ENCODE measurements around the gene ZNF821.

Gene ZNF821

DNA sequence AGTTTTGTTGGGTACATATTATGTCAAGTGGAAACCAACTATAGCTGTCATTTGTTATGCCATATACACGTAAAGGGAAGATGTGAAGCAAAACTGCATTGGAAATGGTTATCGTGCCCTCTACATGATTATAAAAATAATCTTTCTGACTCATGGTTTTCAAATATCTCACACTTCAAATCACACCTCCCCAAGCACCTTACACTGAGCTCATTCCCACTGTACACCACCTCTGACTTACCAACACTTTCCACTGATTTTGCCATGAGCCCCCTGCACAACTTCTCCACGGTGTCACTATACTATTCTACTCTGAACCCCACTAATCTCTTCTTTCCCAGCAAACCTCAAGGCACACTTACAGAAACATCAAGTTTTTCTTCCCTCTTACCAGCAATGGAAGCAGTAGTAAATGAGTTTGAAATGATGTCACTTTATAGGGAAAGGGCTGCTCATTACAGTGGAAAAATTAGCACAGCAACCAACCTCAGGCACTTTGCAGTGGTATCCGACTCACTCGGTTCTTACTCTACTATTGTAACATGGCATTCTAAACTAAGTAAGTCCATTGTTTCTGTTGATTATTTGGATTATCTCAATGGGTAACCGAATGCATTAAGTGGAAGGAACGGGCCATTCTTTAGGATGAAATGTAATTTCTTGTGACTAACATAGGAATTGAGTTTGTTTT lies 18.7 kb downstream of the ZNF821 start:
- no peak for TF ChIP-seq POLR2AphosphoS5 (IDR thresholded peaks at IDR 0.05; ENCODE audit: low read depth, low read length)
- no peak for TF ChIP-seq FOXP2 (optimal IDR thresholded peaks at IDR 0.05; ENCODE audit: borderline replicate concordance, extremely low read depth, extremely low read length, insufficient read depth)
- TF ChIP-seq SIN3A (IDR thresholded peaks at IDR 0.05; ENCODE audit: borderline replicate concordance, insufficient read depth, low read length): no peak

DNA sequence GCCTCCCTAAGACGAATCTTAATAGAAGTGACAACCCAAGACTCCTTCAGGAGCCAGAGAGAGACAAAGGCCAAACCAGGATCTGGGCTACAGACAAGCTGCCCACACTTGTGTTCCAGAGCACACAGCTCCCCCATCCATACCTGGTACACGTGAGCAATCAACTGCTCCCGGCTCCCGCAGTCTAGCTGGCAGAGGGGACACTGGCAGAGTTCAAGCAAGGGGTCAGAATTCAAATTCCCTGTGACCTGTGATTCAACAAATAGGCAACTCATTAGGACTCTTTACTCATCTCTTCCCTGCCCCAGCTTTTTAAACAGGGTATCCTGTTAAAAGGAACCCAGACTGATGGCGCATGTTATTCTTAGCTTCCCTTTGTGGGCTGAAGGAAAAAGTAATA lies 20.0 kb downstream of the ZNF821 start:
- TF ChIP-seq POLR2AphosphoS5 (IDR thresholded peaks at IDR 0.05; ENCODE audit: low read depth, low read length) (no peak), SIN3A (IDR thresholded peaks at IDR 0.05; ENCODE audit: borderline replicate concordance, insufficient read depth, low read length) (no peak), TAF1 (IDR thresholded peaks at IDR 0.05; ENCODE audit: borderline replicate concordance, insufficient read depth, low read length) (no peak), FOXP2 (optimal IDR thresholded peaks at IDR 0.05; ENCODE audit: borderline replicate concordance, extremely low read depth, extremely low read length, insufficient read depth) (no peak)
- TF ChIP-seq, protein P1, sequence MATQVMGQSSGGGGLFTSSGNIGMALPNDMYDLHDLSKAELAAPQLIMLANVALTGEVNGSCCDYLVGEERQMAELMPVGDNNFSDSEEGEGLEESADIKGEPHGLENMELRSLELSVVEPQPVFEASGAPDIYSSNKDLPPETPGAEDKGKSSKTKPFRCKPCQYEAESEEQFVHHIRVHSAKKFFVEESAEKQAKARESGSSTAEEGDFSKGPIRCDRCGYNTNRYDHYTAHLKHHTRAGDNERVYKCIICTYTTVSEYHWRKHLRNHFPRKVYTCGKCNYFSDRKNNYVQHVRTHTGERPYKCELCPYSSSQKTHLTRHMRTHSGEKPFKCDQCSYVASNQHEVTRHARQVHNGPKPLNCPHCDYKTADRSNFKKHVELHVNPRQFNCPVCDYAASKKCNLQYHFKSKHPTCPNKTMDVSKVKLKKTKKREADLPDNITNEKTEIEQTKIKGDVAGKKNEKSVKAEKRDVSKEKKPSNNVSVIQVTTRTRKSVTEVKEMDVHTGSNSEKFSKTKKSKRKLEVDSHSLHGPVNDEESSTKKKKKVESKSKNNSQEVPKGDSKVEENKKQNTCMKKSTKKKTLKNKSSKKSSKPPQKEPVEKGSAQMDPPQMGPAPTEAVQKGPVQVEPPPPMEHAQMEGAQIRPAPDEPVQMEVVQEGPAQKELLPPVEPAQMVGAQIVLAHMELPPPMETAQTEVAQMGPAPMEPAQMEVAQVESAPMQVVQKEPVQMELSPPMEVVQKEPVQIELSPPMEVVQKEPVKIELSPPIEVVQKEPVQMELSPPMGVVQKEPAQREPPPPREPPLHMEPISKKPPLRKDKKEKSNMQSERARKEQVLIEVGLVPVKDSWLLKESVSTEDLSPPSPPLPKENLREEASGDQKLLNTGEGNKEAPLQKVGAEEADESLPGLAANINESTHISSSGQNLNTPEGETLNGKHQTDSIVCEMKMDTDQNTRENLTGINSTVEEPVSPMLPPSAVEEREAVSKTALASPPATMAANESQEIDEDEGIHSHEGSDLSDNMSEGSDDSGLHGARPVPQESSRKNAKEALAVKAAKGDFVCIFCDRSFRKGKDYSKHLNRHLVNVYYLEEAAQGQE (IDR thresholded peaks at IDR 0.05; ENCODE audit: insufficient read depth in 1 of 2, low read depth in 2 of 2, low read length in 2 of 2): no peak

DNA sequence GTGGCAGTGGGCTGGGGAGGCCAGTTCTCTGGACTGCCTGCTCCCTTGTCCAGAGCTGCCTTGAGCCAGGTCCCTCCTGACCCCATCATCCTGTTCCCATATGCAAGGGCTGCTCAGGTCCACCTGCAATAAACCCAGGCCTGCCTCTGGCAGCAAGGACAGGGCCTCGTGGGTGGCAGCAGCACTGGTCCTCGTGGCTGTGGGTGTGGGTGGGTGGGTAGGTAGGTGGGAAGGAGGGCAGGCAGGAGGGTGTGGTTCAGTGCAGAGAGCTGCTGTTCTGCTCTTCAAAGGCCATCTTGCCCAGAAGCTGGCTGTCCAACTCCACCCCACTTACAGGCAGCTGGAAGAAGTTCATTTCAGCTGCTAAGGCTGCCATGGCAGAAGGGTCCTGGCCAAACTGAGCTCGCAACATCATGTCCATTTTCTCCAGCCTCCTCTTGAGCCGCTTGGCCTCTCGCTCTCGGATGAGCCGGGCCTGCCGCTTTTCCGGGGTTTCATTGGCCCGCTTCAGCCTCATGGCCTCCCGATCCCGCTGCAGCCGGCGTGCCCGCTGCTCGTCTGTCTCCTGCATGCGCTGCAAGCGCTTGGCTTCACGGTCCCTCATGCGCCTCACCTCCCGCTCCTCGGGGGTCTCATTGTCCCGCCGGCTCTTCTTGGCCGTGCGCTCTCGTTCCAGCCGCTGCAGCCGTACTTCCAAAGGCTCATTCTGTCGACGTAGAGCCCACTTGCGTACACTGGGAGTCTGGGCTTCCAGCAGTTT lies 24.0 kb downstream of the ZNF821 start:
- no peak for TF ChIP-seq TAF1 (IDR thresholded peaks at IDR 0.05; ENCODE audit: borderline replicate concordance, insufficient read depth, low read length)
- TF ChIP-seq, protein P1 (IDR thresholded peaks at IDR 0.05; ENCODE audit: insufficient read depth in 1 of 2, low read depth in 2 of 2, low read length in 2 of 2): no peak
- TF ChIP-seq POLR2AphosphoS5 (IDR thresholded peaks at IDR 0.05; ENCODE audit: low read depth, low read length): no peak
- TF ChIP-seq FOXP2 (optimal IDR thresholded peaks at IDR 0.05; ENCODE audit: borderline replicate concordance, extremely low read depth, extremely low read length, insufficient read depth): no peak
- TF ChIP-seq SIN3A (IDR thresholded peaks at IDR 0.05; ENCODE audit: borderline replicate concordance, insufficient read depth, low read length): no peak

DNA sequence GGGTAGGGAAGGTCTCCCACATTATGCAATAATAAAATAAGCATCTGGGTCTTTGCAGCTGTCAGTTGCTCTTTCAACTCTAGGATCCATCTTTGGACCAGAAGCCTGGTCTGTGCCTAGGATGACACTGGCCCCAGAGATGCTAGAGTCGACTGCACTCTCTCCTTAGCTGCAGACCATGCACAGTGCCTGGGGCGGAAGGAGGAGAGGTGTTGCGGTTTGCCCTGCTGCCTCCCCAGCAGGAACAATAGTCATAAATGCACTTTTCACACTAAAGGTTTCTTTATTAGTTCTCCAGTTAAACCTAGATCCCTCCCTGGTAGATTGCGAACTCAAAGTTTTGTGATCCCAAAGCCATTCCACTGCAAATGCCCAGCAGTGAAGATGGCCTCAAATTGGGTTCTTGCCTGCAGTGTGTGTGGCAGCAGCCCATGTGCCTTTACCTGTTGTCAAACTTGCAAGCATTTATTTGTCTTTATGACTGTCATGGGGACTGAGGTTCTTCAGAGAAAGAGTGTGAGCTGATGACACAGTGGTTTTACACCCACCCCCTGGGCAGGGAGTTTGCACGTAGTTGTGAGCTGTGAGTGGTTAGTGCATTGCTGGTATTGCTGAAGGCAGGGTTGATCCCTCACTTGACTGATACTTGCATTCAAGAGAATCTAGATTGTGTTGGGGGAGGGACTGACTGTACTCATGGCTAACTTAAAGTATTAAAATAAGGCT lies 27.9 kb downstream of the ZNF821 start:
- TF ChIP-seq TAF1 (IDR thresholded peaks at IDR 0.05; ENCODE audit: borderline replicate concordance, insufficient read depth, low read length) (no peak), POLR2AphosphoS5 (IDR thresholded peaks at IDR 0.05; ENCODE audit: low read depth, low read length) (no peak), SIN3A (IDR thresholded peaks at IDR 0.05; ENCODE audit: borderline replicate concordance, insufficient read depth, low read length) (no peak), FOXP2 (optimal IDR thresholded peaks at IDR 0.05; ENCODE audit: borderline replicate concordance, extremely low read depth, extremely low read length, insufficient read depth) (no peak)
- TF ChIP-seq, protein P1 (IDR thresholded peaks at IDR 0.05; ENCODE audit: insufficient read depth in 1 of 2, low read depth in 2 of 2, low read length in 2 of 2): no peak

DNA sequence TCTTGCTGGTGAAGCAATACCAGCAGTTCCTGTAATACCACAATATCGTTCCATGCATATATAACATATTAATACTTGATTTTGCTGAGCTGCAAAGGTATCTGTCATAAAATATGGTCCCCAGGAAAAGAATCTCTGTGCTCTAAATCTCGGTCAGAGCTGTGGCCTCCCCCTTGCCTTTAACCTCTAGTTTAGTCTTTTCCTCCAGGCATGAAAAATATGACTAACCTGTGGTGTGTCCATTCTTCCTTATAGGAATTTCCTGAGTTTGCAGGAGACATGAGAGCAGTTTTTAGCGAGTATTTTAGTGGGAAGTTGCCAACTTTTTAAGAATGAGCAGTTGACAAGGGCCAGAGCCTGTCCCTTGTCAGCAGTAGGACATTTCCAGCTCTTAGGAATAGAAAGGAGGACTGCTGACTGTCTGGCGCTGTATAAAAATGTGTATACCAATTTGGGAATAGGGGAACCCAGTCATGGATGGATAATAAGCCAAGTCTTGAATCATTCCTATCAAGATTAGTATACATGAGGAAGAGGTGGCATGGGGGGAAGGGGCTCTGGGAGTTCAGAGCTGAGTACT lies 29.5 kb downstream of the ZNF821 start:
- TF ChIP-seq, protein P1 (IDR thresholded peaks at IDR 0.05; ENCODE audit: insufficient read depth in 1 of 2, low read depth in 2 of 2, low read length in 2 of 2): no peak
- TF ChIP-seq FOXP2 (optimal IDR thresholded peaks at IDR 0.05; ENCODE audit: borderline replicate concordance, extremely low read depth, extremely low read length, insufficient read depth) (no peak), POLR2AphosphoS5 (IDR thresholded peaks at IDR 0.05; ENCODE audit: low read depth, low read length) (no peak), TAF1 (IDR thresholded peaks at IDR 0.05; ENCODE audit: borderline replicate concordance, insufficient read depth, low read length) (no peak), SIN3A (IDR thresholded peaks at IDR 0.05; ENCODE audit: borderline replicate concordance, insufficient read depth, low read length) (no peak)
